Mononuclear cell (primary cell): ENCODE measurements around the gene FRMD8. TPM values are rescaled to one million over a fixed set of nuclear protein-coding genes. Genes with fewer than 3 reads are reported as not detected.
A peak's percentile ranks its signal among the peaks of the same experiment; 100 is the strongest.
"Not testable (repeated sequence)": the region's sequence is repeated elsewhere in the genome, so short reads cannot be mapped to it uniquely, and the experiment has no call there.

Experiments used
- H3K27me3 ChIP-seq: 2 replicates; pipeline ENCODE4 v1.6.0; 2011; ENCODE audit warnings: low read length, control low read depth; ENCODE audit not compliant: insufficient read depth
- H3K4me1 ChIP-seq: 2 replicates; pipeline ENCODE4 v1.5.1; 2011; ENCODE audit warnings: mild to moderate bottlenecking, low read length, control low read depth; ENCODE audit not compliant: insufficient read depth
- H3K4me3 ChIP-seq: 2 replicates; pipeline ENCODE4 v1.5.1; 2011; ENCODE audit warnings: mild to moderate bottlenecking, low read length, moderate library complexity
- H3K9me3 ChIP-seq: 2 replicates; pipeline ENCODE4 v1.5.1; 2011; ENCODE audit warnings: low read depth, mild to moderate bottlenecking, control low read depth, low read length
- total RNA-seq: library from RNA; depleted of rRNA; stranded (reverse); fragments of >200 nt; gene quantifications from one replicate; pipeline ENCODE4 v1.2.3, GENCODE V29; 2012

Gene FRMD8
- total RNA-seq, 1 donor: 23.1 TPM

- peaks cover 28% of the 10 kb centered on the region for H3K4me1 ChIP-seq
- H3K9me3 ChIP-seq: no peaks in the 10 kb centered on the region
- no peaks in the 10 kb centered on the region for H3K27me3 ChIP-seq
- no peak overlapping the region for H3K4me3 ChIP-seq
These were observed 26.0 kb downstream of the FRMD8 start for GRCh38 chr11:65412271-65413076.

- not testable (repeated sequence) for H3K9me3 ChIP-seq, H3K4me3 ChIP-seq
These were observed 26.7 kb downstream of the FRMD8 start for GRCh38 chr11:65413077-65413664.

GRCh38 chr11:65414776-65415498, 28.5 kb downstream of the FRMD8 start:
- Histone ChIP-seq H3K4me3 (no peak overlapping the region), H3K9me3 (no peaks in the 10 kb centered on the region), H3K27me3 (no peaks in the 10 kb centered on the region), H3K4me1 (peaks cover 44% of the 10 kb centered on the region)

More at GRCh38 chr11:65413077-65413664, 26.7 kb downstream of the FRMD8 start:
- peaks cover 33% of the 10 kb centered on the region for H3K4me1 ChIP-seq
- H3K27me3 ChIP-seq: not testable (repeated sequence)

- Histone ChIP-seq H3K4me3 (no peak overlapping the region), H3K27me3 (no peaks in the 10 kb centered on the region), H3K4me1 (peaks cover 52% of the 10 kb centered on the region), H3K9me3 (no peaks in the 10 kb centered on the region)
These were observed 29.3 kb downstream of the FRMD8 start for GRCh38 chr11:65415499-65416340.

- H3K4me1 ChIP-seq: peaks cover 58% of the 10 kb centered on the region
- peak overlapping the region; percentile 40 for H3K4me3 ChIP-seq
- no peaks in the 10 kb centered on the region for H3K9me3 ChIP-seq
- no peaks in the 10 kb centered on the region for H3K27me3 ChIP-seq
These were observed 29.9 kb downstream of the FRMD8 start for GRCh38 chr11:65416341-65416824.

- peak overlapping the region; percentile 40 for H3K4me3 ChIP-seq
- peaks cover 64% of the 10 kb centered on the region for H3K4me1 ChIP-seq
- no peaks in the 10 kb centered on the region for H3K9me3 ChIP-seq
- no peaks in the 10 kb centered on the region for H3K27me3 ChIP-seq
These were observed 30.6 kb downstream of the FRMD8 start for GRCh38 chr11:65416841-65417701.

GRCh38 chr11:65417702-65418430, 31.4 kb downstream of the FRMD8 start:
- no peaks in the 10 kb centered on the region for H3K9me3 ChIP-seq
- peak overlapping the region; percentile 40 for H3K4me3 ChIP-seq
- H3K4me1 ChIP-seq: peaks cover 64% of the 10 kb centered on the region
- no peaks in the 10 kb centered on the region for H3K27me3 ChIP-seq

- Histone ChIP-seq H3K9me3 (no peaks in the 10 kb centered on the region), H3K27me3 (no peaks in the 10 kb centered on the region), H3K4me3 (peak overlapping the region; percentile 40), H3K4me1 (peaks cover 64% of the 10 kb centered on the region)
These were observed 31.9 kb downstream of the FRMD8 start for GRCh38 chr11:65418431-65418680.

GRCh38 chr11:65418681-65419459, 32.4 kb downstream of the FRMD8 start:
- Histone ChIP-seq H3K9me3 (no peaks in the 10 kb centered on the region), H3K27me3 (no peaks in the 10 kb centered on the region), H3K4me3 (peak overlapping the region; percentile 40), H3K4me1 (peaks cover 64% of the 10 kb centered on the region)

- Histone ChIP-seq H3K4me1 (peaks cover 64% of the 10 kb centered on the region), H3K9me3 (no peaks in the 10 kb centered on the region), H3K27me3 (no peaks in the 10 kb centered on the region), H3K4me3 (peak overlapping the region; percentile 40)
These were observed 33.0 kb downstream of the FRMD8 start for GRCh38 chr11:65419460-65419771.

GRCh38 chr11:65419772-65420481, 33.5 kb downstream of the FRMD8 start:
- peaks cover 64% of the 10 kb centered on the region for H3K4me1 ChIP-seq
- H3K27me3 ChIP-seq: no peaks in the 10 kb centered on the region
- peak overlapping the region; percentile 99 for H3K4me3 ChIP-seq
- no peaks in the 10 kb centered on the region for H3K9me3 ChIP-seq

GRCh38 chr11:65420506-65420905, 34.1 kb downstream of the FRMD8 start:
- no peaks in the 10 kb centered on the region for H3K27me3 ChIP-seq
- H3K4me1 ChIP-seq: peaks cover 64% of the 10 kb centered on the region
- no peaks in the 10 kb centered on the region for H3K9me3 ChIP-seq
- H3K4me3 ChIP-seq: peak overlapping the region; percentile 99
